HT1080 (cell line): ENCODE results near the gene UBE2N. TPM values are rescaled to one million over a fixed set of nuclear protein-coding genes. Genes with fewer than 3 reads are reported as not detected.
"Not testable (repeated sequence)": the region's sequence is repeated elsewhere in the genome, so short reads cannot be mapped to it uniquely, and the experiment has no call there.

Experiments
- DNase-seq: peaks from one replicate; pipeline ENCODE4 v3.0.0-alpha.2; 2015; ENCODE audit warnings: low read depth
- total RNA-seq: library from RNA; depleted of rRNA; stranded (reverse); fragments of >200 nt; shearing (Covaris generic); gene quantifications from 2 replicates; pipeline ENCODE4 v1.2.3, GENCODE V29; 2014

Gene UBE2N
- total RNA-seq, 1 experiment from 2014 or later, result 539 TPM

- not testable (repeated sequence) for DNase-seq
These were observed 59.7 kb downstream of the UBE2N start for GRCh38 chr12:93381976-93382437.

GRCh38 chr12:93381161-93381975, 60.4 kb downstream of the UBE2N start:
- no peak for DNase-seq

GRCh38 chr12:93380480-93381121, 61.1 kb downstream of the UBE2N start:
- DNase-seq, result peak; percentile 54

- DNase-seq, result no peak
These were observed 61.8 kb downstream of the UBE2N start for GRCh38 chr12:93379981-93380361.

GRCh38 chr12:93379326-93379980, 62.3 kb downstream of the UBE2N start:
- DNase-seq, result no peak

GRCh38 chr12:93378998-93379325, 62.8 kb downstream of the UBE2N start:
- no peak for DNase-seq

- peak; percentile 50 for DNase-seq
These were observed 63.4 kb downstream of the UBE2N start for GRCh38 chr12:93378196-93378997.

GRCh38 chr12:93377252-93378195, 64.2 kb downstream of the UBE2N start, which contains the start of gene NUDT4:
Gene NUDT4, plus strand, starts transcription at chr12:93377925. Its CDS starts 398 bp downstream, at chr12:93378323.
- peak; percentile 86 for DNase-seq

- no peak for DNase-seq
These were observed 65.1 kb downstream of the UBE2N start for GRCh38 chr12:93376436-93377251.

- no peak for DNase-seq
These were observed 65.8 kb downstream of the UBE2N start for GRCh38 chr12:93375906-93376305.

- no peak for DNase-seq
These were observed 67.6 kb downstream of the UBE2N start for GRCh38 chr12:93373961-93374656.

GRCh38 chr12:93370947-93371346, 70.8 kb downstream of the UBE2N start:
- no peak for DNase-seq

GRCh38 chr12:93369505-93369904, 72.2 kb downstream of the UBE2N start:
- DNase-seq, result no peak

GRCh38 chr12:93368766-93369165, 73.0 kb downstream of the UBE2N start:
- DNase-seq, result no peak

GRCh38 chr12:93366422-93366821, 75.3 kb downstream of the UBE2N start:
- DNase-seq, result no peak

- no peak for DNase-seq
These were observed 75.9 kb downstream of the UBE2N start for GRCh38 chr12:93365616-93366405.

- peak; percentile 54 for DNase-seq
These were observed 77.9 kb downstream of the UBE2N start for GRCh38 chr12:93363841-93364297.
